CD4-positive, alpha-beta T cell treated with Interleukin-6 at 100 ng/mL for 8 hours (primary cell): ENCODE data around the gene PNPLA7.

Experiments used
- DNase-seq: peaks from one replicate; pipeline ENCODE4 v3.0.0-alpha.2; 2020; ENCODE audit warnings: mixed read lengths, low spot score

PNPLA7 gene

GRCh38 chr9:137434498-137435380 lies 115.5 kb downstream of the PNPLA7 start:
- no peak for DNase-seq

- no peak for DNase-seq
Observed at GRCh38 chr9:137433916-137434431, 116.2 kb downstream of the PNPLA7 start.

- DNase-seq: no peak
Observed at GRCh38 chr9:137433349-137433915, 116.8 kb downstream of the PNPLA7 start.

- DNase-seq: no peak
Observed at GRCh38 chr9:137432687-137433348, 117.4 kb downstream of the PNPLA7 start.

GRCh38 chr9:137431416-137431931 lies 118.7 kb downstream of the PNPLA7 start:
- DNase-seq: no peak

GRCh38 chr9:137430723-137431415 lies 119.3 kb downstream of the PNPLA7 start:
- DNase-seq: no peak

- no peak for DNase-seq
Observed at GRCh38 chr9:137429974-137430722, 120.1 kb downstream of the PNPLA7 start.

- DNase-seq: no peak
Observed at GRCh38 chr9:137429546-137429890, 120.7 kb downstream of the PNPLA7 start.

- no peak for DNase-seq
Observed at GRCh38 chr9:137428841-137429545, 121.2 kb downstream of the PNPLA7 start.

- no peak for DNase-seq
Observed at GRCh38 chr9:137428311-137428630, 121.9 kb downstream of the PNPLA7 start.

- no peak for DNase-seq
Observed at GRCh38 chr9:137427454-137428310, 122.5 kb downstream of the PNPLA7 start.

- no peak for DNase-seq
Observed at GRCh38 chr9:137426018-137426681, 124.1 kb downstream of the PNPLA7 start.

GRCh38 chr9:137423514-137424291 lies 126.5 kb downstream of the PNPLA7 start:
- DNase-seq: no peak

- DNase-seq: peak; percentile 91
Observed at GRCh38 chr9:137422604-137423513, 127.3 kb downstream of the PNPLA7 start, which contains the start of the genes EXD3 and NOXA1. Gene EXD3 (minus strand): TSS chr9:137423162. CDS start chr9:137395357, 27,805 bp downstream. Gene NOXA1 (plus strand): TSS chr9:137423393. CDS start chr9:137423530, 137 bp downstream.

GRCh38 chr9:137421838-137422603 lies 128.2 kb downstream of the PNPLA7 start:
- DNase-seq: no peak
